Naive thymus-derived CD8-positive, alpha-beta T cell (primary cell): ENCODE results near the gene SPHKAP. TPM values are rescaled to one million over a fixed set of nuclear protein-coding genes. Genes with fewer than 3 reads are reported as not detected.

Source experiments
- ATAC-seq, 2 donors: fragments of 150-1000 bp; cut with Tn5 transposase in 1 of 2; sonication (Bioruptor Pico), chemical (Tn5 transposase) in 1 of 2; 1 replicate in 1 of 2; 2 replicates in 1 of 2; pipeline ENCODE4 v1.10.0; 2021; ENCODE audit warnings: mild to moderate bottlenecking in 2 of 2, moderate library complexity in 2 of 2
- POLR2A ChIA-PET: fragments of 350-600 bp; sonication (Branson Sonifier 250); formaldehyde crosslinking; loops from one replicate; lab custom pipeline; 2021; ENCODE audit warnings: antibody characterized with exemption; lab: Charles Lee
- DNase-seq, 10 donors: peaks; one replicate each; pipeline versions ENCODE4 v3.0.0 to v3.0.0-alpha.2; 2020 to 2022
- H3K27ac Mint-ChIP-seq, 10 donors: one replicate each; pipeline ENCODE4 v1.8.0; 2020 to 2022; ENCODE audit warnings: mild to moderate bottlenecking in 10 of 10, mixed read lengths in 10 of 10, moderate library complexity in 4 of 10, inconsistent platforms in 1 of 10
- H3K27me3 Mint-ChIP-seq, 5 donors: one replicate each; pipeline ENCODE4 v1.8.0; 2021 to 2022; ENCODE audit warnings: mixed read lengths in 5 of 5
- H3K36me3 Mint-ChIP-seq, 3 donors: one replicate each; pipeline ENCODE4 v1.8.0; 2020 to 2022; ENCODE audit warnings: mixed read lengths in 3 of 3, mild to moderate bottlenecking in 2 of 3, inconsistent platforms in 1 of 3
- H3K4me1 Mint-ChIP-seq, 4 donors: one replicate each; pipeline ENCODE4 v1.8.0; 2021 to 2022; ENCODE audit warnings: mixed read lengths in 4 of 4
- H3K4me3 Mint-ChIP-seq, 10 donors: one replicate each; pipeline ENCODE4 v1.8.0; 2020 to 2022; ENCODE audit warnings: mild to moderate bottlenecking in 10 of 10, mixed read lengths in 10 of 10, moderate library complexity in 6 of 10, inconsistent platforms in 1 of 10
- H3K9me3 Mint-ChIP-seq, 9 donors: one replicate each; pipeline ENCODE4 v1.8.0; 2020 to 2022; ENCODE audit warnings: mixed read lengths in 9 of 9, mild to moderate bottlenecking in 3 of 9, inconsistent platforms in 1 of 9, moderate library complexity in 1 of 9
- polyA plus RNA-seq, 3 donors: library from polyadenylated mRNA; unstranded; fragments of 300-500 nt; fragmentation: Illumina TruSeq; gene quantifications; one replicate each; pipeline ENCODE4 v1.2.3, GENCODE V29; 2021
- total RNA-seq, 8 experiments: library from RNA in 2 of 8; stranded (reverse) in 2 of 8; gene quantifications; one replicate each; pipeline ENCODE4 v1.2.3 and lab custom pipeline; 2021 to 2026

The SPHKAP gene
- total and polyA plus RNA-seq, 5 experiments from 2014 or later: not detected

DNA sequence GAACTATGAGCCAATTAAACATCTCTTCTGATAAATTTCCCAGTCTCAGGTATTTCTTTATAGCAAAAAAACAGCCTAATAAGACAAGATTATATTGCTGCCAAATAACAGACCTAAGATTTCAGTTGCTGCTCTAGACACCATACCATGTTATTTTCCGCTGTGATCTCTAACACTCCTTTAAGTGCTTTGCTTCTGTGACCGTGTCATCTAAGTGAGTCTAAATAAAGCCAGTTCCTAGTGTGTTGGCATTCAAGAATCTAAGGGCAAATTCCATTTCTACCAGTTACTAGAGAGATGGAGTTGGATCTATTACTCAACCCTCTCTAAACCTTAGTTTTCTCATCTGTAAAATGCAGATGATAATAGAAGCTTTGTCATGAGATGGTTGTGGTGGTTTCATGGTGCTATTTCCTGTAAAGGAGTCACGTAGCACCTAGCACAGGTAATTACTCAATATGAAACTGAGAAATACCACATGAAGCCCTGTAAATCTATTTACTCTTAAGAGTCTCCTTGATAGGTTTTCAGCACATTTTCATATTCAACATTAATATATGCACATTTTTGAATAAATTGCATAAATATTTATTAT, 40.5 kb downstream of the SPHKAP start:
- Mint-ChIP-seq H3K27me3 (no peaks in the 10 kb centered on the region), H3K27ac (no peak overlapping the region), H3K4me3 (no peak overlapping the region), H3K9me3 (peaks cover 0 to 20% (median 3%) of the 10 kb centered on the region in 9 donors), H3K36me3 (no peaks in the 10 kb centered on the region), H3K4me1 (no peaks in the 10 kb centered on the region)
- ATAC-seq (no peak), DNase-seq (no peak)
- POLR2A ChIA-PET: no interaction called here

DNA sequence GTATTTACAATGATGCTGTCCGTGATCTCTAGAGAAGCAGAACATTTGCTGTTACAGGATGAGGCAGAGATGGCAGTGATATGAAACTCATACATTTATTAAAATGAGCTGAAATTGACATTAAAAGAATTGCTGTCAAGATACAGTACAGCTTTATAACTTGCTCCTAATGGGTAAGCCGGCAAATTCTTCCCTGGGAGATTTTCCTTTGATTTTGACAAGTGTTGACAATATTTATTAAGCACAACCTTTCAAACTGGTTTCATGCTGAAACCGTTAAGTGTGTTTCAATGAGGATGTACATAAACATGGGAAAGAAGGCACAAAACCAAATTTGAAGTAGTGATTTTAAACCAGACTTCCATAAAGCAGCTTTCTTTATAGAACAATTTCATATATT, 45.5 kb downstream of the SPHKAP start:
- DNase-seq (no peak), ATAC-seq (no peak)
- no peaks in the 10 kb centered on the region for H3K4me1 Mint-ChIP-seq
- peaks cover 0 to 9% (median 0%) of the 10 kb centered on the region in 9 donors for H3K9me3 Mint-ChIP-seq
- H3K27me3 Mint-ChIP-seq: no peaks in the 10 kb centered on the region
- no peak overlapping the region for H3K4me3 Mint-ChIP-seq
- H3K36me3 Mint-ChIP-seq: no peaks in the 10 kb centered on the region
- H3K27ac Mint-ChIP-seq: no peak overlapping the region
- POLR2A ChIA-PET: no interaction called here

DNA sequence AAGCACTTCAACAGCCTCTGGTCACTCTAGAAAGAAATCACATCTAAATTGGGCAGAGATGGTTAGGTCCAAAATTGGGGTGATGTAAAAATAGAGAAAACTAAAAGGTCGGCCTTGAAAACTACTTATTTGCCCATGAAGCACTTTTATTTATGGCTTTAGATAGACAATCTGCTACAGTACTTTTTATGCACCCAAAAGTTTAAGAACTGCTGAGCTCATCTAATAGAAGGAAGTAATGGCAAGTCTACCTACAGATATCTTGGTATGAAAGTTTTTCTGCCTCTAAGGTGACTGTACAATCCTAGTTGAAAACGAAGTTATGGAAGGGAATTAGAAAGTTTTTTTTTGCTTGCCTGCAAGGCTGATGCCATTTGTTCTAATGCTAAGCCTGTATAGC, 46.2 kb downstream of the SPHKAP start:
- no peaks in the 10 kb centered on the region for H3K27me3 Mint-ChIP-seq

DNA sequence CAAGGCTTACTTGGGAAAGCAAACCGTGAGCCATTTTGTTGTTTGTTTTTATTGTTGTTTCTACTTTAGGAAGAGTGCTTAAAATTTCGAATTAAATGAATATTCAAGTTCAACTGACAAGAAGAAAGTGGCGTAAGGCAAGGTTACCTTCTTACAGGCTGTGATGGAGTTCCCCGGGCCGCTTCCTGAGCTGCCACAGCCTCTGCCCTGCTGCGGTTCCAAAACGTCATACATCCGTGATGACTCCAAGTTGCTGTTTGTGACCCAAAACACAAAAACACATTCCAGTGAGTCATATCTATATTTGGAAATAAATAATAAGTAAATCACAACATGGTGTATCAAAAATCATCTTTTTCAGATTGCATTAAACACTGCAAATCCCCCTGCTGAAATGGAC, 49.7 kb downstream of the SPHKAP start:
- no peak for ATAC-seq

More for the DNA sequence above, 46.2 kb downstream of the SPHKAP start:
- H3K36me3 Mint-ChIP-seq: no peaks in the 10 kb centered on the region
- H3K4me3 Mint-ChIP-seq: no peak overlapping the region
- H3K27ac Mint-ChIP-seq: no peak overlapping the region
- POLR2A ChIA-PET: no interaction called here
- no peak for ATAC-seq
- no peaks in the 10 kb centered on the region for H3K4me1 Mint-ChIP-seq
- peaks cover 0 to 9% (median 0%) of the 10 kb centered on the region in 9 donors for H3K9me3 Mint-ChIP-seq
- DNase-seq: no peak

DNA sequence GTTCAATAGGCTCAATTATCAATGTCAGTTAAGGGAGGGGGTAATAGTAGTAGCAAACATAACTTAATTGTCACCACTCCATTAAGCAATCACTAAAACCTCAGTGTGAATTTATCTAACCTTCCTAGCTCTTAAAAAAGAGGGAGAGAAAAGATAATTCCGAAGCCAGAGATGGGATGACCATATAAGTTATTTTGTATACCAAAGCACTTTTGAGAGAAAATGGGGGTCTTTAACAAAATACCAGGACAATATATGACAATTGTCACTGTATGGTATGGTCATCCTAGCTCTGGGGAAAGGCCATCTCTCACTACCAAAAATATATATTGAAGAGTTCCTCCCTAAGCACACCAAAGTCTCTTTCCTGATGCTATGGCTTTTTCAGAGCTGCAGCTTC, 55.1 kb downstream of the SPHKAP start:
- H3K27ac Mint-ChIP-seq: no peak overlapping the region
- no peaks in the 10 kb centered on the region for H3K4me1 Mint-ChIP-seq
- H3K4me3 Mint-ChIP-seq: no peak overlapping the region
- ATAC-seq (no peak), DNase-seq (no peak)
- H3K36me3 Mint-ChIP-seq: no peaks in the 10 kb centered on the region
- peaks cover 0 to 7% (median 2%) of the 10 kb centered on the region in 9 donors for H3K9me3 Mint-ChIP-seq
- POLR2A ChIA-PET: no interaction called here
- no peaks in the 10 kb centered on the region for H3K27me3 Mint-ChIP-seq

More for the DNA sequence above, 49.7 kb downstream of the SPHKAP start:
- Mint-ChIP-seq H3K4me3 (no peak overlapping the region), H3K9me3 (peaks cover 0 to 3% (median 0%) of the 10 kb centered on the region in 9 donors), H3K27ac (no peak overlapping the region), H3K36me3 (no peaks in the 10 kb centered on the region), H3K27me3 (no peaks in the 10 kb centered on the region), H3K4me1 (no peaks in the 10 kb centered on the region)
- no peak for DNase-seq
- POLR2A ChIA-PET: no interaction called here

DNA sequence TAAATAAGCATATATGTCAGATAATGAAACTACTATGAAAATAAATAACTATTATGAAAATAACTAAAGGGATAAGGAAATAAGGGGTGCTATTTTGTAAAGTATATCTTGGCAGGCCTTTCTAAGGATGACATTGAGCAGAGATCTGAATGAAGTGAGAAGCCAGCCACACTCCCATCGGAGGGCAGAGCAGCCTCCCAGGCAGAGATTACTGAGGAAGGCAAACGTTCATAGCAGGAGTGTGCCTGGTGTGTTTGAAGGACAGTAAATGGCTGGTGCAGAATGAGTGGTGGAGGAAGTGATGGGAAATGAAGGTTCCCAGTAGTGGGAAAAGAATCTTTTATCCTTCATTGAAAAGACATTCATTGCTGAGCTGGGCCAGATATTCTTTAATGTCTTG, 62.5 kb downstream of the SPHKAP start:
- peaks cover 0 to 13% (median 3%) of the 10 kb centered on the region in 9 donors for H3K9me3 Mint-ChIP-seq

DNA sequence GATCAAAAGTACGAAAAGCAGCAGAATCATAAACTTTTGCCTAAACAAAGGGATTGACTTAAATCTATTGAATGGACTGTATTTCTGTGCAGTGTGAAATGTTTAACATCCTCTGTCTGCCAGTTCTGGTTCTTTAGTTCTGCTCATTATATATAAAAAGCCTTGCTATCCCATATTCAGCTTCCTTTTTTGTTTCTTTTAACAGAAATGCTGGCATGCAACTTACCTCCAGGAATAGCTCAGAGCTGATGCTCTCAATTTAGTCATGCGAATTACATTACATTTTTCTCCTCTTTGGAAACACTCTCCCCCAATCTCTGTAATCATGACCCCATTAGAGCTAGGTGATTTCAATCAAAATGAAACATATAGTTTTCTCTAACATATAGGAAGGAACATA, 73.6 kb downstream of the SPHKAP start:
- no peaks in the 10 kb centered on the region for H3K27me3 Mint-ChIP-seq
- DNase-seq (no peak), ATAC-seq (no peak)
- no peaks in the 10 kb centered on the region for H3K36me3 Mint-ChIP-seq
- no peak overlapping the region for H3K4me3 Mint-ChIP-seq
- peaks cover 0 to 7% (median 2%) of the 10 kb centered on the region in 9 donors for H3K9me3 Mint-ChIP-seq
- POLR2A ChIA-PET: no interaction called here
- no peaks in the 10 kb centered on the region for H3K4me1 Mint-ChIP-seq
- H3K27ac Mint-ChIP-seq: no peak overlapping the region

More for the DNA sequence above, 62.5 kb downstream of the SPHKAP start:
- Mint-ChIP-seq H3K4me3 (no peak overlapping the region), H3K27me3 (no peaks in the 10 kb centered on the region), H3K27ac (no peak overlapping the region), H3K36me3 (no peaks in the 10 kb centered on the region), H3K4me1 (no peaks in the 10 kb centered on the region)
- POLR2A ChIA-PET: interaction anchor here (0.6 kb wide), 1 partner anchor 11 kb away, joined by 6 read pairs; no protein-coding TSS in a partner anchor
- ATAC-seq (no peak), DNase-seq (no peak)

DNA sequence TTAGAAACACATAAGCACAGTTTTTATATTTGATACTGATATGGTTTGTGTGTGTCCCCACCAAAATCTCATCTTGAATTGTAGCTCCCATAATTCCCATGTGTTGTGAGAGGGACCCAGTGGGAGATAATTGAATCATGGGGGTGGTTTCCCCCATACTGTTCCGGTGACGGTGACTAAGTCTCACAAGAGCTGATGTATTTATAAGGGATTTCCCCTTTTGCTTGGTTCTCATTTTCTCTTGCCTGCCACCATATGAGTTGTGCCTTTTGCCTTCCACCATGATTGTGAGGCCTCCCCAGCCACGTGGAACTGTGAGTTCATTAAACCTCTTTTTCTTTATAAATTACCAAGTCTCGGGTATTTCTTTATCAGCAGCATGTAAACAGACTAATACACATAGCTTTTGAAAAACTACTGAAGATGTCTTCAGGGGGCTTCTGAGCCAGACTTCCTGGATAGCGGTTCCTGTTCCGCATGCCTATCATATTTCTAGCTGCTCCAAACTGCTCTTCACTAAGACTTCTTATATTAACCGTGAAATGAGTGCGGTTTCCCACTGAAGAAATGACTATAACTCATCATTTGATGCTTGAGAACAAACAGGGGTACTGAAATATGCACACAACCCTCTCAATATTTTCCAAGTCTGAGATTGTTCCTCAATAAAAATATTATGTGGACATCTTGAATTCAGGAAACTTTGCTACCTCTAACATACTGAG, 75.8 kb downstream of the SPHKAP start:
- no peaks in the 10 kb centered on the region for H3K27me3 Mint-ChIP-seq
- H3K36me3 Mint-ChIP-seq: peaks cover 0 to 6% (median 0%) of the 10 kb centered on the region in 3 donors
- no peaks in the 10 kb centered on the region for H3K4me1 Mint-ChIP-seq
- peaks cover 0 to 11% (median 7%) of the 10 kb centered on the region in 9 donors for H3K9me3 Mint-ChIP-seq
- DNase-seq: no peak
- H3K27ac Mint-ChIP-seq: no peak overlapping the region
- no peak overlapping the region for H3K4me3 Mint-ChIP-seq
- POLR2A ChIA-PET: no interaction called here
- no peak for ATAC-seq

DNA sequence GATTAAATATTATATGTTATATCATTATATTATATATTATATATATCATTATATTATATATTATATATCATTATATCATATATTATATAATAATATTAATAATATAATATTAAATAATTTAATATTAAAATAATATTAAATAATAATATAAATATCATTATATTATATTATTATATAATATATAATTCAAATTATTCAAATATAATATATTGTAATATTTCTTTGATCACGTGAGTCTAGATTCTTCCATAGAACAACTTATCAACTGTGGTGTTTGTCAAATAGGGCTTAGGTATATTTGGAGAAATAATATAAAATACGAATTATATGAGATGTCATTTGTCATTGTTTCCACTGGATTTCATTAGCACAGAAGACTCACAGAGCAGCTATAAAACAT, 77.3 kb downstream of the SPHKAP start:
- H3K36me3 Mint-ChIP-seq: peaks cover 0 to 10% (median 0%) of the 10 kb centered on the region in 3 donors
- ATAC-seq: no peak
- no peaks in the 10 kb centered on the region for H3K4me1 Mint-ChIP-seq
- H3K27ac Mint-ChIP-seq: no peak overlapping the region
- POLR2A ChIA-PET: no interaction called here
- H3K9me3 Mint-ChIP-seq: peaks cover 8 to 23% (median 15%) of the 10 kb centered on the region in 9 donors
- H3K27me3 Mint-ChIP-seq: no peaks in the 10 kb centered on the region
- no peak overlapping the region for H3K4me3 Mint-ChIP-seq
- no peak for DNase-seq

DNA sequence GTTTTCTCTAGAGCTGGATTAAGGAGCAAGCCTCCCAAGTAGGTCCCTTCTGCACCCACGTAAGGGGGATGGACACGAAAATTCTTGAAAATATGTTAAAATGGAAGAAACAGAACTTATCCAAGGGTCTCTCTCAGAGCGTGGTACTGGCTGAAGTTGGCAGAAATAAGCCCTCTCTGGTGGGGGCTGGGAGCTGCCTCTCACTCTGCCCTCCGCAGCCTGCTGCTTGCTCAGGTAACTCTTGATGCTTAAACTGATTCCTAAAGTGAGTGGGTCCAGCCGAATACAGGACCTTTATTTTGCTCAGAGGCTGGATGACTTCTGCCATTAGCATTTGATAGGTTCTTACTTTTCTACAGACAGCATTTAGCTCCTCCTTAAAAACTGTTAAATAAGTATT, 78.1 kb downstream of the SPHKAP start:
- H3K4me3 Mint-ChIP-seq: no peak overlapping the region
- POLR2A ChIA-PET: no interaction called here

DNA sequence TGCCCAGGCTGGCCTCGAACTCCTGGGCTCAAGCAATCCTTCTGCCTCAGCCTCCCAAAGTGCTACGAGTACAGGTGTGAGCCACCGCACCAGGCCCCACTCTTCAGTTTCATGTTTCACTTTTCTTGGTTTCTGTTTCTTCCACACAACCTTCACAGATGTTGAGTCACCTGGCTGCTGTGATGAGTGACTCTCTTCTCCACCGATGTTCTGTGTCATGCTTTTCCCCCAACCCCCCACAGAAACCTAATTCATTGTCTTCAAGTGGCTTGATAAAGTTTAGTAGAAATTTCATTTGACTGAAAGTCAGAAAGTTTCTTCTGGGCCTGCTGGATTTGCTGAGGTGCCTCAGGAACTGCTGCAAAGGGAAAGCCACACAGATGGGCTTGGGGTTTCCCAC, 78.5 kb downstream of the SPHKAP start:
- no peak for ATAC-seq
- Mint-ChIP-seq H3K4me3 (no peak overlapping the region), H3K9me3 (peaks cover 10 to 28% (median 22%) of the 10 kb centered on the region in 9 donors)

More for the DNA sequence above, 78.1 kb downstream of the SPHKAP start:
- Mint-ChIP-seq H3K36me3 (peaks cover 0 to 15% (median 0%) of the 10 kb centered on the region in 3 donors), H3K27me3 (no peaks in the 10 kb centered on the region), H3K9me3 (peaks cover 11 to 28% (median 22%) of the 10 kb centered on the region in 9 donors), H3K27ac (no peak overlapping the region), H3K4me1 (no peaks in the 10 kb centered on the region)
- ATAC-seq (no peak), DNase-seq (no peak)

DNA sequence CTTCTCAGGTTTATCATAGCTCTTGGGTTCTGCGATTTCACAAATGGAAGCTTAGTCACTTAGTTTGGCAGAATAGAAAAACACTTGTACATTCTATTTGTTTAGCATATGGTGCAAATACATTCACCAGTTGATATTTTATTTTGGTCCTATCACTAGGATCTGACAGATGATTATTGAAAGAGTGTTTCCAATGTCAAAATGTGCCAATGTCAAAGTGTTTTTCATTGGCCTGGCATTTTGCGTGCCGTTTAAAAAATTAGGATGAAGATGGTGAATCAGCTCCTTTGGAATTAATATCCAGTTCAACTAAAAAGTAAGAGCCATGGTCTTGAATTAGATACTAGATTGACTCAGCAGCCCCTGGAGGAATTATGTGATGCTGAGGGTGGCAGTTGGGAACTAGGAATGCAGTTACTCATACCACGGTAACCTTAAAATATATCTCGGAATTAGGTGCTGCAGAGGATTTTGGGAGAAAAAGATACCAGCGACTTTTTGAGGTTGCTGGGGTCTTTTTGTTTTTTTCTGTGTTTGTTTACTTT, 87.0 kb downstream of the SPHKAP start:
- ATAC-seq (no peak), DNase-seq (no peak)
- H3K27ac Mint-ChIP-seq: no peak overlapping the region
- H3K4me1 Mint-ChIP-seq: no peaks in the 10 kb centered on the region
- peaks cover 0 to 12% (median 0%) of the 10 kb centered on the region in 3 donors for H3K36me3 Mint-ChIP-seq
- POLR2A ChIA-PET: no interaction called here
- no peaks in the 10 kb centered on the region for H3K27me3 Mint-ChIP-seq
- H3K9me3 Mint-ChIP-seq: peaks cover 12 to 39% (median 18%) of the 10 kb centered on the region in 9 donors
- H3K4me3 Mint-ChIP-seq: no peak overlapping the region

More for the DNA sequence above, 78.5 kb downstream of the SPHKAP start:
- DNase-seq: no peak
- no peak overlapping the region for H3K27ac Mint-ChIP-seq
- peaks cover 0 to 16% (median 0%) of the 10 kb centered on the region in 3 donors for H3K36me3 Mint-ChIP-seq
- H3K4me1 Mint-ChIP-seq: no peaks in the 10 kb centered on the region
- POLR2A ChIA-PET: no interaction called here
- H3K27me3 Mint-ChIP-seq: no peaks in the 10 kb centered on the region

DNA sequence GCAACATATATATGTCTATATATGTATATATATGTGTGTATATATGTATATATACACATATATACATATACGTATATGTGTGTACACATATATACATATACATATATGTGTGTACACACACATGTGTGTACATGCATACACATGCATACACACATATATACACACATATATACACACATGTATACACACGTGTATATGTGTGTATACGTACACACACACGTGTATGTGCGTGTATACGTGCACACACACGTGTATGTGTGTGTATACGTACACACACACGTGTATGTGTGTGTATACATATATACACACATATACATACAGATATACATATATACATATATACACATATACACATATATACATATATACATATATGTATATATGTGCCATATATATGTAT, 89.4 kb downstream of the SPHKAP start:
- Mint-ChIP-seq H3K9me3 (peaks cover 7 to 41% (median 11%) of the 10 kb centered on the region in 9 donors), H3K4me1 (no peaks in the 10 kb centered on the region), H3K27me3 (no peaks in the 10 kb centered on the region), H3K27ac (no peak overlapping the region), H3K4me3 (no peak overlapping the region), H3K36me3 (peaks cover 0 to 7% (median 0%) of the 10 kb centered on the region in 3 donors)
- DNase-seq (no peak), ATAC-seq (no peak)
- POLR2A ChIA-PET: no interaction called here
